K562 (cell line): ENCODE measurements around the gene GPR68. TPM values are rescaled to one million over a fixed set of nuclear protein-coding genes. Genes with fewer than 3 reads are reported as not detected.

Experiments
- ATAC-seq: fragments of 200-7000 bp; cut with Tn5 transposase; 3 replicates; pipeline ENCODE4 v1.9.1; 2020; ENCODE audit warnings: moderate library complexity
- BruUV-seq: library from RNA; stranded (reverse); fragments of 400-500 nt; replicated peaks from 2 replicates; lab custom pipeline; 2021; lab: Mats Ljungman, UMichigan
- CTCF ChIA-PET: fragments of 300-600 bp; formaldehyde crosslinking; extraction: SDS; loops from one replicate; lab custom pipeline; 2021; ENCODE audit warnings: low intra/inter-chr PET ratio; lab: Yijun Ruan, JAX
- POLR2A ChIA-PET: fragments of 300-600, 350-650 bp; sonication (Branson Sonifier 250); formaldehyde crosslinking; extraction: SDS; loops from one replicate; lab custom pipeline; 2021; ENCODE audit warnings: antibody characterized with exemption, inconsistent platforms; lab: Yijun Ruan, JAX
- DNase-seq, 4 experiments: peaks; one replicate each; pipeline versions ENCODE4 v3.0.0 to v3.0.0-alpha.2; 2011 to 2018; ENCODE audit warnings: low spot score in 3 of 4, mixed read lengths in 3 of 4; ENCODE audit errors: extremely low read depth in 1 of 4
- FAIRE-seq: peaks from 2 replicates; lab custom pipeline; 2011; peaks lifted over from hg19 to GRCh38; lab: Jason Lieb, UNC
- H2AFZ ChIP-seq: 2 replicates; pipeline ENCODE4 v1.6.0; 2011; ENCODE audit warnings: low read depth, low read length, control low read depth, inconsistent platforms
- H3K27ac ChIP-seq: fragments of 200-600 bp; 3 replicates; pipeline ENCODE4 v1.8.0; 2011; ENCODE audit warnings: low read depth, mild to moderate bottlenecking, control low read depth, inconsistent platforms, low read length, moderate library complexity, mixed read lengths; ENCODE audit errors: extremely low read depth
- H3K27me3 ChIP-seq, 2 experiments: fragments of 300-600 bp in 1 of 2; 2 replicates in 1 of 2; 3 replicates in 1 of 2; pipeline versions ENCODE4 v1.6.0 to v1.8.0; 2011; ENCODE audit warnings: inconsistent platforms in 2 of 2, low read length in 2 of 2, mild to moderate bottlenecking in 1 of 2, mixed read lengths in 1 of 2, moderate library complexity in 1 of 2; ENCODE audit not compliant: control insufficient read depth in 2 of 2, insufficient read depth in 2 of 2
- H3K36me3 ChIP-seq: fragments of 300-600 bp; 3 replicates; pipeline ENCODE4 v1.8.0; 2011; ENCODE audit warnings: mild to moderate bottlenecking, low read length, inconsistent platforms; ENCODE audit not compliant: control insufficient read depth, insufficient read depth
- H3K4me1 ChIP-seq, 2 experiments: fragments of 200-600 bp in 1 of 2; replicated peaks in 1 of 2; 2 replicates in 1 of 2; 3 replicates in 1 of 2; pipeline versions ENCODE4 v1.5.1 to v1.8.0; 2011; ENCODE audit warnings: inconsistent platforms in 2 of 2, low read length in 2 of 2, mild to moderate bottlenecking in 1 of 2, mixed read lengths in 1 of 2, moderate library complexity in 1 of 2; ENCODE audit not compliant: control insufficient read depth in 2 of 2, insufficient read depth in 2 of 2
- H3K4me2 ChIP-seq: 2 replicates; pipeline ENCODE4 v1.6.1; 2011; ENCODE audit warnings: low read length, control low read depth, inconsistent platforms, mixed read lengths; ENCODE audit not compliant: insufficient read depth
- H3K4me3 ChIP-seq: fragments of 200-600 bp; sonication (generic), shearing (Covaris generic); 2 replicates; pipeline ENCODE4 v1.5.1; 2016; ENCODE audit warnings: control low read depth, inconsistent platforms
- H3K79me2 ChIP-seq: fragments of 200-600 bp; 3 replicates; pipeline ENCODE4 v1.8.0; 2011; ENCODE audit warnings: low read length, inconsistent platforms; ENCODE audit not compliant: control insufficient read depth, insufficient read depth
- H3K9ac ChIP-seq, 2 experiments: 2 replicates each; pipeline versions ENCODE4 v1.6.0 to v1.6.1; 2011; ENCODE audit warnings: low read depth in 2 of 2, low read length in 2 of 2, control low read depth in 1 of 2, inconsistent platforms in 1 of 2, mild to moderate bottlenecking in 1 of 2, mixed read lengths in 1 of 2; ENCODE audit not compliant: insufficient read depth in 1 of 2
- H3K9me1 ChIP-seq: one replicate; pipeline ENCODE4 v1.6.0; 2011; ENCODE audit warnings: inconsistent platforms, mild to moderate bottlenecking, low read length, moderate library complexity; ENCODE audit not compliant: control insufficient read depth, insufficient read depth
- H3K9me3 ChIP-seq: replicated peaks from 2 replicates; pipeline ENCODE4 v1.5.1; 2011; ENCODE audit warnings: low read depth, low read length, inconsistent platforms; ENCODE audit not compliant: control insufficient read depth, insufficient read depth
- H4K20me1 ChIP-seq: replicated peaks from 2 replicates; pipeline ENCODE4 v1.6.1; 2011; ENCODE audit warnings: low read length, inconsistent platforms, mixed read lengths; ENCODE audit not compliant: control insufficient read depth, insufficient read depth
- DMBX1 ChIP-seq: fragments of 250-450 bp; sonication (Bioruptor Pico); IDR thresholded peaks from 2 replicates; pipeline ENCODE4 v1.8.0; 2022; ENCODE audit warnings: inconsistent platforms, mild to moderate bottlenecking, moderate library complexity, borderline replicate concordance
- EWSR1 ChIP-seq: fragments of 450-650 bp; IDR thresholded peaks from 2 replicates; pipeline ENCODE4 v1.6.1; 2018; ENCODE audit warnings: borderline replicate concordance, mild to moderate bottlenecking, low read depth, moderate library complexity; ENCODE audit not compliant: partially characterized antibody
- NFIC ChIP-seq: fragments of 450-650 bp; IDR thresholded peaks from 2 replicates; pipeline ENCODE4 v1.6.1; 2017; ENCODE audit warnings: mild to moderate bottlenecking, inconsistent platforms
- ZSCAN29 ChIP-seq: fragments of 450-650 bp; IDR thresholded peaks from 2 replicates; pipeline ENCODE4 v1.6.1; 2017
- WGBS: fragments of 100-300 bp; shearing (Covaris generic); methylation state at CpG from one replicate; pipeline ENCODE4 v1.1.6; 2016; ENCODE audit warnings: low coverage, mixed read lengths; ENCODE audit not compliant: insufficient coverage; ENCODE audit errors: missing lambda C conversion rate; 5-methylcytosine and 5-hydroxymethylcytosine counted together
- in situ Hi-C: fragments of 300-500 bp; cut with MboI; formaldehyde crosslinking; loops from 4 replicates; pipeline ENCODE4 v1.15.0; 2018; ENCODE audit warnings: inconsistent platforms, mixed read lengths
- intact Hi-C: fragments of 100-400 bp; cut with micrococcal nuclease; formaldehyde crosslinking; loops from 2 replicates; pipeline ENCODE4 v1.14.2; 2022
- polyA plus RNA-seq, 8 experiments: library from polyadenylated mRNA; depleted of rRNA in 4 of 8; stranded (reverse) in 5 of 8; unstranded in 3 of 8; fragments of >200 nt; fragmentation: Nextera tagmentation in 2 of 8; fragmentation: Illumina TruSeq in 1 of 8; extraction: Ambion mirVana in 2 of 8; extraction: Trizol in 1 of 8; gene quantifications; 2 replicates each; pipeline versions ENCODE4 v1.2.1 to v1.2.3, GENCODE V29; 2011 to 2014; ENCODE audit warnings: inconsistent platforms in 1 of 8, missing spikeins in 1 of 8
- total RNA-seq, 7 experiments: library from RNA; depleted of rRNA in 6 of 7; stranded (reverse); fragments of >200 nt in 6 of 7; fragmentation: Illumina TruSeq in 2 of 7; extraction: Trizol in 2 of 7; gene quantifications; 2 replicates each; pipeline versions ENCODE4 v1.2.1 to v1.2.3, GENCODE V29; 2011 to 2021; ENCODE audit warnings: low replicate concordance in 1 of 7
- TF ChIP-seq, protein P1 (sequence below), 2 experiments: fragments of 450-650 bp; IDR thresholded peaks; 2 replicates each; pipeline ENCODE4 v1.6.1; 2018; ENCODE audit warnings: mild to moderate bottlenecking in 2 of 2, low read depth in 1 of 2; ENCODE audit not compliant: partially characterized antibody in 2 of 2
- TF ChIP-seq, protein P2 (sequence below), 2 experiments: fragments of 450-650 bp; IDR thresholded peaks; 2 replicates each; pipeline ENCODE4 v1.6.1; 2016

The GPR68 gene
- total and polyA plus RNA-seq, 9 of the 15 experiments (the other 6 are each of a cell fraction or from before 2014, with no cell fraction given) = 0.41 to 9.4 (median 3.7) TPM

DNA sequence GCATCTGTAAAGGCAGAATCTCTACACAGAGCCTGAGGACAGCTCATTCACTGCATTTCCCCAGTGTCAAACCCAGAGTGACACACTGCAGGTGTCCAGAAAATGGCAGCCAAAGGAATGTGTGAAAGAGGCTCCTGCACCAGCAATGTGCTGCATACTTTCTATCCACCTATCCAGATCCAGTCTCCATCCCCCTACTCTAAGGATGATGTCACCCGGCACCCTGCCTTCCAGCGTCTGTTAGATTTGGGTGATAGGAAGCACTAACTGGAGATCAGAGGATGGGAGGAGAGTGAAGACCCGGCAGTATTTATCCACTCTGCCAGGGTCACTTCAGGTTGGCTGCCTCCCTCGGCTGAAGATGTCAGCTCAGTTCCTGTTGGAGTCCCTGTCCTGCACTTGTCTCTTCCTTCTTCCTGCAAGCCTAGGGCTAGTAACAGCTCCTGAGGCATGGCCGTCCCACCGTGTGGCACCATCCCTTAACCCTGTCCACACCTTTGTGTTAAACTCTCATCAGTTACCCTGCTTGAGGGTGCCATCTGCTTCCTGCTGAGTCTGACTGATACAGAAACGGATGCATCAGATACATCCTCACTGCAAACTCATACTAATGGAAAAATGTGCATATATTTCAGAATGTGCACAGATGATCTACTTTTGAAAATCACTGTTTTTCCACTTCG is 13.0 kb upstream of the GPR68 start (continued):
- TF ChIP-seq, protein P1, sequence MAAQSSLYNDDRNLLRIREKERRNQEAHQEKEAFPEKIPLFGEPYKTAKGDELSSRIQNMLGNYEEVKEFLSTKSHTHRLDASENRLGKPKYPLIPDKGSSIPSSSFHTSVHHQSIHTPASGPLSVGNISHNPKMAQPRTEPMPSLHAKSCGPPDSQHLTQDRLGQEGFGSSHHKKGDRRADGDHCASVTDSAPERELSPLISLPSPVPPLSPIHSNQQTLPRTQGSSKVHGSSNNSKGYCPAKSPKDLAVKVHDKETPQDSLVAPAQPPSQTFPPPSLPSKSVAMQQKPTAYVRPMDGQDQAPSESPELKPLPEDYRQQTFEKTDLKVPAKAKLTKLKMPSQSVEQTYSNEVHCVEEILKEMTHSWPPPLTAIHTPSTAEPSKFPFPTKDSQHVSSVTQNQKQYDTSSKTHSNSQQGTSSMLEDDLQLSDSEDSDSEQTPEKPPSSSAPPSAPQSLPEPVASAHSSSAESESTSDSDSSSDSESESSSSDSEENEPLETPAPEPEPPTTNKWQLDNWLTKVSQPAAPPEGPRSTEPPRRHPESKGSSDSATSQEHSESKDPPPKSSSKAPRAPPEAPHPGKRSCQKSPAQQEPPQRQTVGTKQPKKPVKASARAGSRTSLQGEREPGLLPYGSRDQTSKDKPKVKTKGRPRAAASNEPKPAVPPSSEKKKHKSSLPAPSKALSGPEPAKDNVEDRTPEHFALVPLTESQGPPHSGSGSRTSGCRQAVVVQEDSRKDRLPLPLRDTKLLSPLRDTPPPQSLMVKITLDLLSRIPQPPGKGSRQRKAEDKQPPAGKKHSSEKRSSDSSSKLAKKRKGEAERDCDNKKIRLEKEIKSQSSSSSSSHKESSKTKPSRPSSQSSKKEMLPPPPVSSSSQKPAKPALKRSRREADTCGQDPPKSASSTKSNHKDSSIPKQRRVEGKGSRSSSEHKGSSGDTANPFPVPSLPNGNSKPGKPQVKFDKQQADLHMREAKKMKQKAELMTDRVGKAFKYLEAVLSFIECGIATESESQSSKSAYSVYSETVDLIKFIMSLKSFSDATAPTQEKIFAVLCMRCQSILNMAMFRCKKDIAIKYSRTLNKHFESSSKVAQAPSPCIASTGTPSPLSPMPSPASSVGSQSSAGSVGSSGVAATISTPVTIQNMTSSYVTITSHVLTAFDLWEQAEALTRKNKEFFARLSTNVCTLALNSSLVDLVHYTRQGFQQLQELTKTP (IDR thresholded peaks at IDR 0.05; ENCODE audit: low read depth in 1 of 2, partially characterized antibody in 2 of 2) = no peak
- TF ChIP-seq EWSR1 = no peak

DNA sequence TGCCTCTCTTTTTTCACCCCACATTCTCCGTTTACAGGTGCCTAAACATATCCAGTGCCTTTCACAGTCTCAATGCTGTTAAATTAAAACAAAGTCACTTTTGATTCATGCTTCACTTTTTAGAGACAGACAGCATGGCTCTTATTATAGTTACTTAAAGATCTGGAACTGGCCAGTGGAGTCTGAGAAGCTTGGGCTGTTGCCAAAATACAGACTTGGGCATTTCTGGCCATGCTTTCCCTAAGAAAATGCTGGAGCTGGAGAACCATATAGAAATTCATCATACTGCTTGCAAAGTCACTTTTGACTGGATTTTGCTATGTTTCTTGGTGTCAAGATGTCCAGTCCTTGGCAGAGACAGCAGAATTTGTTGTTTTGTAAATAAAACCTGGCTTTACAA is 12.2 kb upstream of the GPR68 start:
- WGBS = 60% methylated on average over 1 of the region's 1 CpG
- ChIA-PET CTCF (no interaction called here), POLR2A (interaction anchor here (1.2 kb wide), 1 partner anchor 12 kb away, joined by 3 read pairs; no protein-coding TSS in a partner anchor)
- DNase-seq (no peak), ATAC-seq (no peak), FAIRE-seq (no peak)
- no peaks in the 10 kb centered on the region for H3K27me3 ChIP-seq
- peaks cover 30 to 36% of the 10 kb centered on the region in 2 experiments for H3K4me1 ChIP-seq
- H3K4me2 ChIP-seq = no peak overlapping the region
- H3K36me3 ChIP-seq = no peaks in the 10 kb centered on the region; the same call in 2 of the 3 replicates
- in situ Hi-C loops (no loop called here), intact Hi-C loops (no loop called here)
- no peak overlapping the region for H2AFZ ChIP-seq
- H3K9me3 ChIP-seq = no peaks in the 10 kb centered on the region
- no peaks in the 10 kb centered on the region for H4K20me1 ChIP-seq
- no peak overlapping the region for H3K4me3 ChIP-seq
- BruUV-seq = no TSS peak
- peaks cover 2% of the 10 kb centered on the region; the same call in 1 of the 3 replicates for H3K79me2 ChIP-seq
- no peak overlapping the region for H3K9ac ChIP-seq
- no peaks in the 10 kb centered on the region for H3K9me1 ChIP-seq
- TF ChIP-seq, protein P2, sequence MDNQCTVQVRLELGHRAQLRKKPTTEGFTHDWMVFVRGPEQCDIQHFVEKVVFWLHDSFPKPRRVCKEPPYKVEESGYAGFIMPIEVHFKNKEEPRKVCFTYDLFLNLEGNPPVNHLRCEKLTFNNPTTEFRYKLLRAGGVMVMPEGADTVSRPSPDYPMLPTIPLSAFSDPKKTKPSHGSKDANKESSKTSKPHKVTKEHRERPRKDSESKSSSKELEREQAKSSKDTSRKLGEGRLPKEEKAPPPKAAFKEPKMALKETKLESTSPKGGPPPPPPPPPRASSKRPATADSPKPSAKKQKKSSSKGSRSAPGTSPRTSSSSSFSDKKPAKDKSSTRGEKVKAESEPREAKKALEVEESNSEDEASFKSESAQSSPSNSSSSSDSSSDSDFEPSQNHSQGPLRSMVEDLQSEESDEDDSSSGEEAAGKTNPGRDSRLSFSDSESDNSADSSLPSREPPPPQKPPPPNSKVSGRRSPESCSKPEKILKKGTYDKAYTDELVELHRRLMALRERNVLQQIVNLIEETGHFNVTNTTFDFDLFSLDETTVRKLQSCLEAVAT (IDR thresholded peaks at IDR 0.05) = no peak
- TF ChIP-seq ZSCAN29 (no peak), DMBX1 (CRISPR knock-in tag) (no peak), NFIC (peak; percentile 66)
- no peak overlapping the region for H3K27ac ChIP-seq
